ENCODE data around the gene SSBP1.
"Not testable (repeated sequence)": the region's sequence is repeated elsewhere in the genome, so short reads cannot be mapped to it uniquely, and the experiment has no call there.

The SSBP1 gene

DNA sequence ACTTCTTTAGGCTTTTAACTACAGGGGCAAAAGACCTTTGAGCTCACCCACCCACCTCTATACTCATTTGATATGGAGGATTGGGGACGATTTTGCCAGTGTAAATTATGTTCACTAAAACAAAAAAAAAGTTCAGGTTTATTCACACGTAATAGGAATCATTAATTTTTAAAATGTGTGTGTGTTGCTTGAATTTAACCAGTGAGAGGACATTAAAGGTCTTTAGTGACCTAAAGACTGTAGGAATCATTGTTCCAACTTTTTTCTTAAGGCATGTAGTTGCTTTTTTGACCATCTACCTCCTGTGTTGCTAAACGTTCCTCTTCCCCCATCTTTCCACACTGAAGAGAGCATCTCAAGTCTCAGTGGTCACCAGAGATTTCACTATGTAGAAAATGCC lies 1.1 kb downstream of the SSBP1 start:
- H3K27me3 ChIP-seq (ENCODE audit: control insufficient read depth, insufficient read depth, low read length): no peaks in the 10 kb centered on the region
- peak overlapping the region; percentile 97 for H3K4me3 ChIP-seq (ENCODE audit: low read depth, low read length)
- peak overlapping the region; percentile 92 for H3K9ac ChIP-seq (ENCODE audit: low read depth, low read length)
- peaks cover 4% of the 10 kb centered on the region for H3K4me1 ChIP-seq (ENCODE audit: control insufficient read depth, insufficient read depth, low read length)
- peaks cover 9% of the 10 kb centered on the region for H3K36me3 ChIP-seq (ENCODE audit: control insufficient read depth, insufficient read depth, low read length)
- H3K9me3 ChIP-seq (ENCODE audit: control insufficient read depth, insufficient read depth, low read length): no peaks in the 10 kb centered on the region

DNA sequence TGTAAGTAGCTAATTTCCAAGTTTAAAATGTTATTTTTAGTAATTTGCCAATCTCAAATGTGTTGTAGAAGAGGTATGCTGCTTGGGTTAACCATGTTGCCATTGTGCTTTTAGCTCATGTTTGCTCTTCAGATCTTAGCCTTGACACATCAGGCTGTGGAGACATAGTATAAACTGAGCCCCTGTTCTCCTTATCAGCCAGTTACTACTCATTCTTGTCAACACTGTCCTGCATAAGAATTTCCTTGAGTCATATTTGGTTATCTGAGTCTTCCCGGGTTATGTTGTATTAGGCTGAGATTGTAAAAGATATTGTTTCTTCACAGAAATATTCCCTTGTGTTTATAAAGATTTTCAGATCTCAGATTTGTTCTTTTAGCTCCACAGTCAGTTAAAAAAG lies 4.1 kb downstream of the SSBP1 start:
- peaks cover 12% of the 10 kb centered on the region for H3K36me3 ChIP-seq (ENCODE audit: control insufficient read depth, insufficient read depth, low read length)
- H3K27me3 ChIP-seq (ENCODE audit: control insufficient read depth, insufficient read depth, low read length): no peaks in the 10 kb centered on the region

DNA sequence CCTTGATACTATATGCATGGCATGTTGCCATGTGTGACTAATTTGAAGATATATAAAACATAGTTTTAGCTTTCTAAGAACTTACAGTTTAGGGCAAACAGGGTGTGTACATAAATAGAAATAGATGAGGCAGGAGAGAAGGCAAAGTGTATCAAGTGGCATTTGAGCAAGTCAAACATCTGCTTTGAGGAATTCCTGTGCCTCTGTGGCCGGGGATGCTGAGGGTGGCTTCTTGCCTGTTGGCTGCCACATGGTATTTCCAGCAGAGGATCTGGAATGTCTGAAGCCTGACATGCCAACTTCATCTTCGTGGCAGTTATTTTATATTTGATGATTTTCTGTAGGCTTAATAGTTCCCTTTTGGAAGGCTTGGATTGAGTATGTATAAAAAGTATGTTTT lies 6.0 kb downstream of the SSBP1 start:
- no peak overlapping the region for H3K9ac ChIP-seq (ENCODE audit: low read depth, low read length)
- H3K4me3 ChIP-seq (ENCODE audit: low read depth, low read length): no peak overlapping the region
- peaks cover 4% of the 10 kb centered on the region for H3K4me1 ChIP-seq (ENCODE audit: control insufficient read depth, insufficient read depth, low read length)
- no peaks in the 10 kb centered on the region for H3K27me3 ChIP-seq (ENCODE audit: control insufficient read depth, insufficient read depth, low read length)
- H3K36me3 ChIP-seq (ENCODE audit: control insufficient read depth, insufficient read depth, low read length): peaks cover 19% of the 10 kb centered on the region
- no peaks in the 10 kb centered on the region for H3K9me3 ChIP-seq (ENCODE audit: control insufficient read depth, insufficient read depth, low read length)

More for the DNA sequence above, 4.1 kb downstream of the SSBP1 start:
- Histone ChIP-seq H3K9ac (ENCODE audit: low read depth, low read length) (no peak overlapping the region), H3K9me3 (ENCODE audit: control insufficient read depth, insufficient read depth, low read length) (no peaks in the 10 kb centered on the region), H3K4me1 (ENCODE audit: control insufficient read depth, insufficient read depth, low read length) (peaks cover 4% of the 10 kb centered on the region), H3K4me3 (ENCODE audit: low read depth, low read length) (no peak overlapping the region)

DNA sequence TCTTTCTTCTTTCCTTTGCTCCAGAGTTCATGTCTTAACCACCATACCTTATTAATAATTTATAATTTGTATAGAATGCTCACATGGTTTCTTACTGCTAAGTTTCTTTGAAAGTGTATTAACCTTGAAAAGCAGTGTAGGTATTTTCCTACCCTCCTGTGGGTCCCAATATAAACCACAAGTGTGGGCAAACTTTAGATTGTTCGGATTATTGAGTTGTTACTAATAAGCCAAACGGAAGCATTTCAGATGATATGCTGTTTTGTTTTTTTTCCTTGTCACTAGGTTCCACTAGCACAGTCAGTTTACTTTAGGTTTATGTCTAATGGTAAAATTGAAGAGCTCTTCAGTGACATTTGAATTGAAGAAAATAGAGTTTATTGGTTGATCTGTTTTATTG lies 10.2 kb downstream of the SSBP1 start:
- H3K9me3 ChIP-seq (ENCODE audit: control insufficient read depth, insufficient read depth, low read length): peaks cover 5% of the 10 kb centered on the region
- peaks cover 35% of the 10 kb centered on the region for H3K36me3 ChIP-seq (ENCODE audit: control insufficient read depth, insufficient read depth, low read length)
- H3K4me3 ChIP-seq (ENCODE audit: low read depth, low read length): no peak overlapping the region
- no peak overlapping the region for H3K9ac ChIP-seq (ENCODE audit: low read depth, low read length)
- no peaks in the 10 kb centered on the region for H3K27me3 ChIP-seq (ENCODE audit: control insufficient read depth, insufficient read depth, low read length)
- H3K4me1 ChIP-seq (ENCODE audit: control insufficient read depth, insufficient read depth, low read length): no peaks in the 10 kb centered on the region

DNA sequence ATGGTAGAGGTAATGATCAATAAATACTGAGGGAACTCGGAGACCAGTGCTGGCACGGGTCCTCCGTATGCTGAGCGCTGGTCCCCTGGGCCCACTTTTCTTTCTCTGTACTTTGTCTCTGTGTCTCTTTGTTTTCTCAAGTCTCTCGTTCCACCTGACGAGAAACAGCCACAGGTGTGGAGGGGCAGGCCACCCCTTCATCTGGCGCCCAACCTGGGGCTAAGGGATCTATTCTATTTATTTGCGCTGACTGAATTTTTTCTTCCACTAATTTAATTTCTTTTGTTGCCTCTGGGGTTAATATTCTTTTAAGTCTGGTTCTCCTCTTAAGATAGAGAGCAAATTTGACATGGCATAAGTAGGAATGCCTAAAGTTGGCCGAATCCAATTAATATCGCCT lies 13.7 kb downstream of the SSBP1 start:
- H3K36me3 ChIP-seq (ENCODE audit: control insufficient read depth, insufficient read depth, low read length): peaks cover 34% of the 10 kb centered on the region
- not testable (repeated sequence) for H3K9ac ChIP-seq (ENCODE audit: low read depth, low read length); H3K4me1 ChIP-seq (ENCODE audit: control insufficient read depth, insufficient read depth, low read length); H3K27me3 ChIP-seq (ENCODE audit: control insufficient read depth, insufficient read depth, low read length); H3K4me3 ChIP-seq (ENCODE audit: low read depth, low read length); H3K9me3 ChIP-seq (ENCODE audit: control insufficient read depth, insufficient read depth, low read length)

DNA sequence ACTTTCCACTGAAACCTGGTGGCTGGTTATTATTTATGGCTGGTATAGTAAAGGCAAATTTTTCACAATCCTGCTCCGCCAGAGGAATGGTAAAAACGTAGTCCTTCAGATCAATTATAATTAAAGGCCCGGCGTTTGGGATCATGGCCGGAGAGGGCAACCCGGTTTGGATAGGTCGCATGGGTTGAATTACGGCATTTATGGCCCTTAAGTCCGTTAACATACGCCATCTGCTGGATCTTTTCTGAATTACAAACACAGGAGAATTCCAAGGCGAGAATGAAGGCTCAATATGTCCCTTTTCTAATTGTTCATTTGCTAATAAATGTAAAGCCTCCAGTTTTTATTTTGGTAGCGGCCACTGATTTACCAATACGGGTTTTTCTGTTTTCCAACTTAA lies 14.5 kb downstream of the SSBP1 start:
- H3K9ac ChIP-seq (ENCODE audit: low read depth, low read length): no peak overlapping the region
- no peak overlapping the region for H3K4me3 ChIP-seq (ENCODE audit: low read depth, low read length)
- peaks cover 5% of the 10 kb centered on the region for H3K9me3 ChIP-seq (ENCODE audit: control insufficient read depth, insufficient read depth, low read length)
- peaks cover 42% of the 10 kb centered on the region for H3K36me3 ChIP-seq (ENCODE audit: control insufficient read depth, insufficient read depth, low read length)
- no peaks in the 10 kb centered on the region for H3K4me1 ChIP-seq (ENCODE audit: control insufficient read depth, insufficient read depth, low read length)
- H3K27me3 ChIP-seq (ENCODE audit: control insufficient read depth, insufficient read depth, low read length): no peaks in the 10 kb centered on the region

DNA sequence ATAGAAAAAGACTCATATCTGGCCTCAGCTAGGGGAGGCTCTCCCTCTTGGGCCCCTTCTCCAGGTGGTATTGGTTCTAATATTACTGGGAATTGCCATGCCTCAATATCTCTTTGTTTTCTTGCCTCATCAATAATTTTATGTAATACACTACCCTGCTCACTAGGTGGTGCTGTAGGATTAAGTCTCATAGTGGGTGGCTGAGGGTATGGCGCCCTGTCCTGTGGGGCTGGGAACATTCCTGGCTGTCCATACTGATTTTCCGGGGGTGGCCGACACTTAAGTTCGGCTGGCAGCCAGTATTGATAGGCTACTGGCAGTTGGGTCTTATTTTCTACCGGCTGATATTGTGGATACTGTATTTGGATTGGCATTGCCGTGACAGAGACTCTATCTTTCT lies 16.8 kb downstream of the SSBP1 start:
- Histone ChIP-seq H3K9me3 (ENCODE audit: control insufficient read depth, insufficient read depth, low read length) (peaks cover 5% of the 10 kb centered on the region), H3K36me3 (ENCODE audit: control insufficient read depth, insufficient read depth, low read length) (peaks cover 34% of the 10 kb centered on the region), H3K9ac (ENCODE audit: low read depth, low read length) (no peak overlapping the region), H3K4me3 (ENCODE audit: low read depth, low read length) (no peak overlapping the region), H3K4me1 (ENCODE audit: control insufficient read depth, insufficient read depth, low read length) (no peaks in the 10 kb centered on the region), H3K27me3 (ENCODE audit: control insufficient read depth, insufficient read depth, low read length) (no peaks in the 10 kb centered on the region)

DNA sequence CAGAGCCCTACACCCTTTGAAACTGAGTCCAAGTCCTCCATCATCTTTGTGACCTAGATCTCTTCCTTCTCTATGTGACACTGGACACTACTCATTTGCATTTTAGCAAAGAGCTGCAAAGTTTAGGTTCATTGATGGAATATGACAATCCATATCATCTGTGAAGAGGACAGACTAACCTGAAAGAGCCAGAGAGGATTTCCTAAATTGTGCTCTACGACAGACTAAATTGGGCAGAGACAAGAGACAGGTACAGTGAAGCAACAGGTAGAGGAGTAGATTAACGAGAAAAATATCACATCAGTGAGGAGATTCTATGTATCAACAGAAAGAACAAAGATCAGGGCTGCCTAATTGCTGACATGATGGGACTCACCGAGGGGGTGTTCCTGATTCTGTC lies 25.6 kb downstream of the SSBP1 start, which contains the start of gene TAS2R3:
TAS2R3 (plus strand) TSS at position 301 of the 400 bp plus-strand sequence; CDS start at position 363, 62 bp downstream.
- Histone ChIP-seq H3K4me3 (ENCODE audit: low read depth, low read length) (no peak within 1 kb of the TSS), H3K9me3 (ENCODE audit: control insufficient read depth, insufficient read depth, low read length) (no peaks in the 10 kb centered on the region), H3K36me3 (ENCODE audit: control insufficient read depth, insufficient read depth, low read length) (peaks cover 4% of the 10 kb centered on the region), H3K4me1 (ENCODE audit: control insufficient read depth, insufficient read depth, low read length) (no peaks in the 10 kb centered on the region), H3K27me3 (ENCODE audit: control insufficient read depth, insufficient read depth, low read length) (no peaks in the 10 kb centered on the region), H3K9ac (ENCODE audit: low read depth, low read length) (no peak within 1 kb of the TSS)

DNA sequence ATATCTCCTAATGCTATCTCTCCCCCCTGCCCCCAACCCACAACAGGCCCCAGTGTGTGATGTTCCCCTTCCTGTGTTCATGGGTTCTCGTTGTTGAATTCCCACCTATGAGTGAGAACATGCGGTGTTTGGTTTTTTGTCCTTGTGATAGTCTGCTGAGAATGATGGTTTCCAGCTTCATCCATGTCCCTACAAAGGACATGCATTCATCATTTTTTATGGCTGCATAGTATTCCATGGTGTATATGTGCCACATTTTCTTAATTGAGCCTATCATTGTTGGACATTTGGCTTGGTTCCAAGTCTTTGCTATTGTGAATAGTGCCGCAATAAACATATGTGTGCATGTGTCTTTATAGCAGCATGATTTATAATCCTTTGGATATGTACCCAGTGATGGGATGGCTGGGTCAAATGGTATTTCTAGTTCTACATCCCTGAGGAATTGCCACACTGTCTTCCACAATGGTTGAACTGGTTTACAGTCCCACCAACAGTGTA lies 32.0 kb downstream of the SSBP1 start:
- H3K4me3 ChIP-seq (ENCODE audit: low read depth, low read length); H3K4me1 ChIP-seq (ENCODE audit: control insufficient read depth, insufficient read depth, low read length); H3K9me3 ChIP-seq (ENCODE audit: control insufficient read depth, insufficient read depth, low read length); H3K36me3 ChIP-seq (ENCODE audit: control insufficient read depth, insufficient read depth, low read length); H3K9ac ChIP-seq (ENCODE audit: low read depth, low read length); H3K27me3 ChIP-seq (ENCODE audit: control insufficient read depth, insufficient read depth, low read length): not testable (repeated sequence)

DNA sequence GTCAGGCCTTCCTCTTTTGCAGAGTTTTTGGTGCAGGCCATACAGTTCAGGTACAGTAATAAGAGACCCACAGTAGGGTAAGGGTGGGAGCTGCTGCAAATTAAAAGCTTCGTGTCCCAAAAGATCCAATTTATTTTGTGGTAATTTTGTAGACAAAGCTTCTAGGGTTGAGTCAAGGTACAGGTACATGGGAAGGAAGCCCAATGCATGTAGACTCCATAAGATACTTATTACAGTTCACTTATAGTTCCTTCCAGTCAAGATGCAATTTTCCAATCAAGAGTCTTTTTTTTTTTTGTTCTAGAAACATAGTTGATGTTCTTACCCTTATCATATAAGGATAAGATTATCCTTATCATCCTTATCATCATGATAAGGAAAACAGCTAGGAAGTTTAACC lies 38.2 kb downstream of the SSBP1 start, which contains the start of gene TAS2R4:
TAS2R4 (plus strand) TSS at position 301 of the 400 bp plus-strand sequence. CDS start 1,815 bp downstream, outside the sequence.
- no peaks in the 10 kb centered on the region for H3K4me1 ChIP-seq (ENCODE audit: control insufficient read depth, insufficient read depth, low read length)
- peaks cover 8% of the 10 kb centered on the region for H3K36me3 ChIP-seq (ENCODE audit: control insufficient read depth, insufficient read depth, low read length)
- H3K27me3 ChIP-seq (ENCODE audit: control insufficient read depth, insufficient read depth, low read length): no peaks in the 10 kb centered on the region
- peaks cover 10% of the 10 kb centered on the region for H3K9me3 ChIP-seq (ENCODE audit: control insufficient read depth, insufficient read depth, low read length)
- H3K4me3 ChIP-seq (ENCODE audit: low read depth, low read length): no peak within 1 kb of the TSS
- H3K9ac ChIP-seq (ENCODE audit: low read depth, low read length): no peak within 1 kb of the TSS

DNA sequence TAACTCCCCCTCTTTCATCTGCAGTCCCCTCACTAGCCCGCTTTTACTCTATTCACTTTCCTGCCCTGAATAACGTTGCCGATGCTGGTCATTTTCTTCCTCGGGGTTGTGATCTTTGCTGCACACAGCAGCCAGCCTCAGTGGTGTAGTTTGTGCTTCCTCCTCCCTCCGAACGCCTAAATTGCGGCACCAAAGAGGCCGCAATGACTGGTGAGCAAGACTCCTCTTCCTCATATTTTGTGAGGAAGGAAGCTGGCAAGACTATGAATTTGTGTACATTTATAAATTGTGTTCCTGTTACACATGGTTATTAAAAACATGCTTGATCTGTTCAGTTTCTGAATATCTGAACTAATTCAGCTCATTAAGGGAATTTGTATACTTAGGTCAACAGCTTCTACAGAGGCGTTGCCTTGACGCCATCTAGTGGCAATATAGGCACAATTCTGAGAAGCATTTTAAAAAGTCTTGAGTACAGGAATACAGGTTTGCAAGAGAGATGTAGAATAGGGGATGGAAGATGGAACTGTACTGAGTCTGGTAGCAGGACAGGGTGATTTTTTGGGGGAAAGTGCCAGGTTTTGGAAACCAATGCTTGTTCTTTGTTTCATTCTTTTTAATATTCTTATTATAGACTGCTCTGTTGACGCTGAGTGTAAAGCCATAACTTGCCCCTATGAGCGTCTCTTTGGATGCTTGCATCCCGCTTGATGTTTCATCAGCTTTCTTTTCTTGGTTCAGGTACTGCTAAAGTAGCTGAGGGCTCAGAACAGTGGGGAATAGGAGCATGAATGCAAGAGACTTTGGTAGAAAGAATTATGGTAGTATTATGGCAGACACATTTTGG lies 47.8 kb downstream of the SSBP1 start:
- H3K9me3 ChIP-seq (ENCODE audit: control insufficient read depth, insufficient read depth, low read length): no peaks in the 10 kb centered on the region
- no peak overlapping the region for H3K4me3 ChIP-seq (ENCODE audit: low read depth, low read length)
- H3K9ac ChIP-seq (ENCODE audit: low read depth, low read length): no peak overlapping the region
- no peaks in the 10 kb centered on the region for H3K4me1 ChIP-seq (ENCODE audit: control insufficient read depth, insufficient read depth, low read length)
- H3K27me3 ChIP-seq (ENCODE audit: control insufficient read depth, insufficient read depth, low read length): no peaks in the 10 kb centered on the region
- H3K36me3 ChIP-seq (ENCODE audit: control insufficient read depth, insufficient read depth, low read length): peaks cover 4% of the 10 kb centered on the region

DNA sequence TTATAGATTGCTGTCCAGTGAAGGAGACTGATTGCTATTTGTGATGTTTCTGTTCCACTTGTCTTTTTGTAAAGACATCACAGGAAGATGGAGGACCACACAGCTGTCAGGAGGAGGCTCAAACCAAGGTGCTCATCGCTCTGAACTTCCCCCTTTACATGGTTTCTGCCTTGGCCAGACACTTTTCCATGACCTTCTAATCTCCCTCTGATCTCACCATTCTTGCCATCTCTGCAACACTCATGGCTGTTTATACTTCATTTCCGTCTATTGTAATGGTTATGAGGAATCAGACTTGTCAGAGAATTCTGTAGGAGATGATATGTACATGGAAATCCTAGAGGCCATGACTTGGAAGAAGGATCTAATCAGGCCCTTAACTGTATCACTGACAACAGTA lies 50.1 kb downstream of the SSBP1 start:
- H3K36me3 ChIP-seq (ENCODE audit: control insufficient read depth, insufficient read depth, low read length): peaks cover 7% of the 10 kb centered on the region
- H3K4me3 ChIP-seq (ENCODE audit: low read depth, low read length): no peak overlapping the region
- H3K4me1 ChIP-seq (ENCODE audit: control insufficient read depth, insufficient read depth, low read length): no peaks in the 10 kb centered on the region
- H3K9ac ChIP-seq (ENCODE audit: low read depth, low read length): no peak overlapping the region
- H3K9me3 ChIP-seq (ENCODE audit: control insufficient read depth, insufficient read depth, low read length): no peaks in the 10 kb centered on the region
- no peaks in the 10 kb centered on the region for H3K27me3 ChIP-seq (ENCODE audit: control insufficient read depth, insufficient read depth, low read length)

All from iPS-15b (cell line).